ENCODE results near the gene CYB5A. TPM values are rescaled to one million over a fixed set of nuclear protein-coding genes. Genes with fewer than 3 reads are reported as not detected.

Gene CYB5A
- total RNA-seq, 4 donors from 2014 or later = 44.6 to 204 (median 51.9) TPM

- Histone ChIP-seq H3K27ac (no peak overlapping the region), H3K4me3 (no peak overlapping the region), H3K36me3 (no peaks in the 10 kb centered on the region), H3K9me3 (no peaks in the 10 kb centered on the region), H3K27me3 (no peaks in the 10 kb centered on the region), H3K4me1 (no peaks in the 10 kb centered on the region)
- TF ChIP-seq CTCF (IDR thresholded peaks at IDR 0.05) = no peak
- no peak for TF ChIP-seq POLR2A (IDR thresholded peaks at IDR 0.05)
- DNase-seq = no peak
- intact Hi-C loops (cut with DNase I; ENCODE audit: low total_unique reads) = no loop called here
These were observed 35.6 kb downstream of the CYB5A start for GRCh38 chr18:74256190-74256589.

GRCh38 chr18:74255131-74255616, 36.6 kb downstream of the CYB5A start:
- no peak for DNase-seq
- TF ChIP-seq POLR2A (IDR thresholded peaks at IDR 0.05) = no peak
- TF ChIP-seq CTCF (IDR thresholded peaks at IDR 0.05) = no peak
- H3K36me3 ChIP-seq = no peaks in the 10 kb centered on the region
- H3K4me3 ChIP-seq = no peak overlapping the region
- intact Hi-C loops (cut with DNase I; ENCODE audit: low total_unique reads) = no loop called here
- H3K27me3 ChIP-seq = no peaks in the 10 kb centered on the region
- H3K9me3 ChIP-seq = no peaks in the 10 kb centered on the region
- peak overlapping the region; percentile 9 to 32 for H3K27ac ChIP-seq
- no peaks in the 10 kb centered on the region for H3K4me1 ChIP-seq

GRCh38 chr18:74252039-74252395, 39.7 kb downstream of the CYB5A start:
- H3K9me3 ChIP-seq = no peaks in the 10 kb centered on the region
- H3K27me3 ChIP-seq = no peaks in the 10 kb centered on the region
- no peak for TF ChIP-seq POLR2A (IDR thresholded peaks at IDR 0.05)
- no peak for TF ChIP-seq CTCF (IDR thresholded peaks at IDR 0.05)
- intact Hi-C loops (cut with DNase I; ENCODE audit: low total_unique reads) = no loop called here
- H3K4me1 ChIP-seq = no peaks in the 10 kb centered on the region
- H3K36me3 ChIP-seq = no peaks in the 10 kb centered on the region
- H3K27ac ChIP-seq = peak overlapping the region in 1 of 2 donors; percentile 24
- H3K4me3 ChIP-seq = no peak overlapping the region
- no peak for DNase-seq

- TF ChIP-seq CTCF (IDR thresholded peaks at IDR 0.05) (no peak), POLR2A (IDR thresholded peaks at IDR 0.05) (no peak)
- H3K27me3 ChIP-seq = no peaks in the 10 kb centered on the region
- no peaks in the 10 kb centered on the region for H3K4me1 ChIP-seq
- intact Hi-C loops (cut with DNase I; ENCODE audit: low total_unique reads) = no loop called here
- no peaks in the 10 kb centered on the region for H3K36me3 ChIP-seq
- H3K9me3 ChIP-seq = no peaks in the 10 kb centered on the region
- H3K27ac ChIP-seq = peak overlapping the region; percentile 27 to 37
- H3K4me3 ChIP-seq = no peak overlapping the region
- peak in 1 of 2 donors; percentile 57 for DNase-seq
These were observed 40.3 kb downstream of the CYB5A start for GRCh38 chr18:74251297-74252038.

GRCh38 chr18:74250131-74250530, 41.6 kb downstream of the CYB5A start:
- H3K27ac ChIP-seq = no peak overlapping the region
- H3K9me3 ChIP-seq = no peaks in the 10 kb centered on the region
- H3K4me1 ChIP-seq = no peaks in the 10 kb centered on the region
- no peak for DNase-seq
- intact Hi-C loops (cut with DNase I; ENCODE audit: low total_unique reads) = no loop called here
- no peaks in the 10 kb centered on the region for H3K36me3 ChIP-seq
- no peak for TF ChIP-seq CTCF (IDR thresholded peaks at IDR 0.05)
- TF ChIP-seq POLR2A (IDR thresholded peaks at IDR 0.05) = no peak
- no peak overlapping the region for H3K4me3 ChIP-seq
- no peaks in the 10 kb centered on the region for H3K27me3 ChIP-seq

Data from uterus (tissue), 4 donors.